NAMALWA (cell line): ENCODE data around the gene BFAR.
"Not testable (repeated sequence)": the region's sequence is repeated elsewhere in the genome, so short reads cannot be mapped to it uniquely, and the experiment has no call there.

Source experiments
- DNase-seq: peaks from one replicate; pipeline ENCODE4 v3.0.0-alpha.2; 2015; ENCODE audit warnings: low spot score

The BFAR gene

GRCh38 chr16:14701859-14702258 lies 69.1 kb downstream of the BFAR start:
- not testable (repeated sequence) for DNase-seq

- DNase-seq = not testable (repeated sequence)
These were observed 69.9 kb downstream of the BFAR start for GRCh38 chr16:14702672-14703071.

- not testable (repeated sequence) for DNase-seq
These were observed 70.6 kb downstream of the BFAR start, which contains the start of gene NPIPA3 for GRCh38 chr16:14703156-14704011. NPIPA3 (plus strand) TSS chr16:14703411; CDS start chr16:14708944, 5,533 bp downstream.
